Right renal cortex interstitium (tissue), 3 donors: ENCODE results near the gene CX3CL1. TPM values are rescaled to one million over a fixed set of nuclear protein-coding genes. Genes with fewer than 3 reads are reported as not detected.
"Not testable (repeated sequence)": the region's sequence is repeated elsewhere in the genome, so short reads cannot be mapped to it uniquely, and the experiment has no call there.

Experiments
- DNase-seq, 3 donors: peaks; one replicate each; pipeline ENCODE4 v3.0.0-alpha.2; 2013; ENCODE audit warnings: low read depth in 3 of 3, low spot score in 2 of 3
- polyA plus RNA-seq, 3 donors: library from polyadenylated mRNA; unstranded; fragments of 120-200 nt; gene quantifications; one replicate each; pipeline ENCODE4 v1.2.1, GENCODE V29; 2013; ENCODE audit not compliant: insufficient read length in 3 of 3

Gene CX3CL1
- polyA plus RNA-seq, 3 donors, result 25.7 to 34.3 (median 30.1) TPM

DNA sequence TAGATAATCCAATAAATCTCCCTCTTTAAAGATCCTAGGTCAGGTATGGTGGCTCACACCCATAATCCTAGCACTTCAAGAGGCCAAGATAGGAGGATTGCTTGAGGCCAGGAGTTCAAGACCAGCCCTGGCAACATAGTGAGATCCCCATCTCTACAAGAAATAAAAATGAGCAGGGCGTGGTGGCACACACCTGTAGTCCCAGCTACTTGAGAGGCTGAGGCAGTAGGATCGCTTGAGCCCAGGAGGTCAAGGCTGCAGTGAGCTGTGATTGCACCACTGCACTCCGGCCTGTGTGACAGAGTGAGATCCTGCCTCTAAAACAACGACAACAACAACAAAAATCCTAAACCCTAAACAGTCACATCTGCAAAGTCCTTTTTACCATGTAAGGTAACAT lies 15.7 kb upstream of the CX3CL1 start:
- DNase-seq, result no peak

DNA sequence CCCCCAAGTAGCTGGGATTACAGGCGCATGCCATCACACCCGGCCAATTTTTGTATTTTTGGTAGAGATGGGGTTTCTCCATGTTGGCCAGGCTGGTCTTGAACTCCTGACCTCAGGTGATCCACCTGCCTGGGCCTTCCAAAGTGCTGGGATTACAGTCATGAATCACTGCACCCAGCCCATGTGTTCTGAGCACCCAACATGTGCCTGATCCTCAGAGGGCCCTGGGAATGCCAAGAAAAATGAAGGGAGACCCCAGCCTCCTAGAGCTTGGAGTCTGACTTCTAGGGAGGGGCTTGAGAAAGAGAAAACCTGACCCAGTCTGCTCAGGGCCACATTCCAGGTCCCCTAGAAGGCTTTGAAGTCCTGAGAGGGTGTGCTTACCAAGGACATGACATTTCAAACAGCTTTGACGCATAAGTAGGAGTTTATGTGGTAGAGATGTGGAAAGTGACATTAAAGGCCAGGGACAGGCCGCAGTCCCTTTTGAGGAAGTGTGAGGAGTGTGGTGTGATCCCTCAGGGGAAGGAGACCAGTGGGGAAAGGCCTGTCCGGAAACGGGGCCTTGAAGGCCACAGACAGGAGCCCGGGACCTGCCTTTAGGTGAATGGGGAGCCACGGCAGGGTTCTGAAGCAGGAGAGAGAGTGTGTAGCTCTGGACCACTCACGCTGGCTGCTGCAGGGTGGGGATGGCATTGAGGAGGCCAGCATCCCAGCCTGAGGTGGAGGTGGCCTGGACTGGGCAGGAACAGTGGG lies 14.8 kb upstream of the CX3CL1 start:
- DNase-seq, result no peak

DNA sequence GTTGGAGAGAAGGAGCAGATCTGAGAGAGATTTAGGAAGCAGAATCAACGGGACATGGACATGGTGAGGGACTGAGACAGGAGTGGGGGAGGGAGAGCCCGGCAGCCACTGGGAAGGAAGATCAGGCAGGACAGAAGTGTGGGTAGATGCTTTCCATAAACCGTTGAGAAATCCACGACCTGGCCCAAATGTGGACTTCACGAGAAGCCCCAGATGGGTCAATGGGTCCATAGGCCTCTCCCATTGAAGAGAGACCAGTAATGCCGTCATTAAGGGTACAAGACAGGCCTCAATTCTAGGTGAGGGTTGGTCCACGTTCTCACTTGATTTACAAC lies 14.2 kb upstream of the CX3CL1 start:
- no peak for DNase-seq

DNA sequence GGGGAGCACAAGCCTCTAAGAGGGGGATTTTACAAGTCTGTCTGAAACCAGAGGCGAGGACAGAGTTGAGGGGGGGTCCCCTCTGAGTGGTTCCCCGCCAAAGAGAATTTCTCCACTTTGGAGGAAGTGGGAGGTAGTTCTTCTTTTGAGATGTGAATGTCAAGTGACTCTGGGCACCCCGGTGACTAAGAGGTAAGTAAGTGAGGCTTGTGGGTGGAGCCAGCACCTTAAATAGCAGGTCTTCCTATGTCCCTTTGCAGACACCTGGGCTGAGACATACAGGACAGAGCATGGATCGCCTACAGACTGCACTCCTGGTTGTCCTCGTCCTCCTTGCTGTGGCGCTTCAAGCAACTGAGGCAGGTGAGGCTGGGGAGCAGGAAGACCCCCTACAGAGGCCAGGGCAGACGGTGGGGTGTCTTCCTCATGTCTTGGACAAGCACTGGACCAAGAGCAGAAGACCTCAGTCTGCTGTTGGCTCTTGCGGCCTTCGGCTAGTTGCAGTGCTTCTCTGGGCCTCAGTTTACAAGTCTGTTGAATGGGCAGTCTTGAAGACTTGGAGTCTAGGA lies 13.7 kb upstream of the CX3CL1 start, which contains the start of gene CCL22:
TSS of gene CCL22 (plus strand) at position 257 of the 569 bp plus-strand sequence. CDS start at position 291, 34 bp downstream.
- no peak for DNase-seq

DNA sequence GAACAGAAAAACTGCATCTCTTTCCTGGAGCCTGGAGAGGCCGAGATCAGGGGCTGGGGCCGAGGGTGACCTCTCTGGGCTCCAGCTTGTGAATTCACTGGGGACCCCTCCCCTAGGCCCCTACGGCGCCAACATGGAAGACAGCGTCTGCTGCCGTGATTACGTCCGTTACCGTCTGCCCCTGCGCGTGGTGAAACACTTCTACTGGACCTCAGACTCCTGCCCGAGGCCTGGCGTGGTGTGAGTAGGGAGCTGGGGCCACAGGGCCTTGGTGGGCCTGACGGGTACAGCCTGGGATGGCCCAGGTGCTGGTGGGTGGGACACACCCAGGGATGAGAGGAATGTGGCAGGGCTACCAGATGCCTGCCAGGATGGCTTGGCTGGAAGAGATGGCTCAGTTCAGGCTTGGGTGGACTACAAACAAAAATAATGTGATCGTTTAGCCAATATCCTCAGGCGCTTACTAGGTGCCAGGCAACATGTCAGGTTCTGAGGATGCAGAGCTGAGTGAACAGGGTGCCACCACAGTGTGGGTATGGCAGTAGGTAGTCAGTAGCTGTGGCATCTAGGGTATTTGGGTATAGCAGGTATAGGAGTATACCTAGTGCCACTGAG lies 11.9 kb upstream of the CX3CL1 start:
- no peak for DNase-seq

DNA sequence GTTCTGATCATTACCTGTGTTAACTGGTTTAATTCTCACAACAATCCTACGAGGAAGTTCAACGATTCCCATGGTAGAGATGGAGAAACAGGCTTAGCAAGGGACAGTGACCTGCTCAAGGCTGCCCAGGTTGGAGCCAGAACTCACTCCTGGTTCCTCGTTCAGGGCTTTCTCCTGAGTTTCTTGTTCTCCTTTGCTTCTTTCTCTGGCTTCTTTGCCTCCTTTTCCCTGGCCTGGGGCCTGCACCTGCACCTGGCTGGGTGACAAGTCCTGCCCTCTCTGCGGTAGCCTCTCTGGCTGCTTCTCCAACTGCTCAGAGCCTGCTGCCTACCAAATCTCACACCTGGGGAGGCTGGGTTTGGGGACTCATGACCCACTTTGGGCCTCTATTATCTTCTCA lies 10.9 kb upstream of the CX3CL1 start:
- no peak for DNase-seq

DNA sequence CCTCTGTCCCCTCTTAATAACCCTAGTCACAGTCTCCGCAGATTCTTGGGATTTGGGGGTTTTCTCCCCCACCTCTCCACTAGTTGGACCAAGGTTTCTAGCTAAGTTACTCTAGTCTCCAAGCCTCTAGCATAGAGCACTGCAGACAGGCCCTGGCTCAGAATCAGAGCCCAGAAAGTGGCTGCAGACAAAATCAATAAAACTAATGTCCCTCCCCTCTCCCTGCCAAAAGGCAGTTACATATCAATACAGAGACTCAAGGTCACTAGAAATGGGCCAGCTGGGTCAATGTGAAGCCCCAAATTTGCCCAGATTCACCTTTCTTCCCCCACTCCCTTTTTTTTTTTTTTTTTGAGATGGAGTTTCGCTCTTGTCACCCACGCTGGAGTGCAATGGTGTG lies 8.1 kb upstream of the CX3CL1 start:
- DNase-seq, result no peak

DNA sequence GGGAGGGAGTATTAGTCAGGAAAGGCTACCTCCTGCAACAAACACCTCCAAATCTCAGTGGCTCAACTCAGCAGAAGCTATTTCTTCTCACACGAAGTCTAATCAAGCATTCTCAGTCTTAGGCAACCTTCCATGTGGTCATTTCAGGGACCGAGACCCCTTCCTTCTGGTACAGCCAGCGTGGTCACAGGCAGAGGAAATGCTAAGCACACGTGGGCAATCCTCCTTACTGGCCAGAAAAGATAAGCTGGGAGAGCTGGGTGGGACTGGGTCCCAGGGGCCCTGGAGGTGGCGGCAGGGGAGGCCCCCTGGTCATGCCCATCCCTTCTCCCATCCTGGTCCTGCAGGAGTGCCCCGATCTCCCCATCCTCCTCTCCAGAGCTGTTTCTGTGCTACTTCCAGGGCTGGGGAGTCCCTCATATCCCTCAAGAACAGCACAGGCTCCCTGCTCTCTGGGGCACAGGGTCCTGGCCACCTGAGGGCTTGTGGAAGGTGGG lies 5.7 kb upstream of the CX3CL1 start:
- DNase-seq, result no peak

DNA sequence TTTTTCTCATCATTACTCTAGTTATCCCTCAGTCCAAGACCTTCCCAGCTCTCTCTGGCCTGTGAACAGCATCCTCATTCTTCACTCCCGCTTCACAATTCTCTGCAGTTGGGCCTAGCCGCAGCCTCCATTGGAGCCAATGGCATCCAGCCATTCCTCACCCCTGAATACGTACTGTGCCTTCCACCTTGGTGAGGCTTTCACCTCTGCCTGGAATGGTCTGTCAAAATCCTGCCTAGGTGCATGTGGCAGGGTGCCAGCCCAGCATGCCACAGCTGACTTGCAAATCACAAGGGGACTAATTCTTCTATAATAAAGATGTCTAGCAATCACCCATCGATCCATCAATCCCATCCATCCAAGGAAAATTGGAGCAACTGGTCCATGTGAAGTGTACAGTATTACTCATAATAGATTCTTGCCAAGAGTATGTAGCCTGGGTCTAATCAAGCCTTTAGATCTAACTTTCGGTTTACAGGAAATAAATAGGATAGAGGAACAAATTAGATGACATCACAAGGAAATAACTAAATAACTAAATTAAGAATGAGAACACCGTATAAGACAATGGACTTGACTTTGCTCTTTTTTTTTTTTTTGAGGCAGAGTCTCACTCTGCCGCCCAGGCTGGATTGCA lies 5.1 kb upstream of the CX3CL1 start:
- no peak for DNase-seq

DNA sequence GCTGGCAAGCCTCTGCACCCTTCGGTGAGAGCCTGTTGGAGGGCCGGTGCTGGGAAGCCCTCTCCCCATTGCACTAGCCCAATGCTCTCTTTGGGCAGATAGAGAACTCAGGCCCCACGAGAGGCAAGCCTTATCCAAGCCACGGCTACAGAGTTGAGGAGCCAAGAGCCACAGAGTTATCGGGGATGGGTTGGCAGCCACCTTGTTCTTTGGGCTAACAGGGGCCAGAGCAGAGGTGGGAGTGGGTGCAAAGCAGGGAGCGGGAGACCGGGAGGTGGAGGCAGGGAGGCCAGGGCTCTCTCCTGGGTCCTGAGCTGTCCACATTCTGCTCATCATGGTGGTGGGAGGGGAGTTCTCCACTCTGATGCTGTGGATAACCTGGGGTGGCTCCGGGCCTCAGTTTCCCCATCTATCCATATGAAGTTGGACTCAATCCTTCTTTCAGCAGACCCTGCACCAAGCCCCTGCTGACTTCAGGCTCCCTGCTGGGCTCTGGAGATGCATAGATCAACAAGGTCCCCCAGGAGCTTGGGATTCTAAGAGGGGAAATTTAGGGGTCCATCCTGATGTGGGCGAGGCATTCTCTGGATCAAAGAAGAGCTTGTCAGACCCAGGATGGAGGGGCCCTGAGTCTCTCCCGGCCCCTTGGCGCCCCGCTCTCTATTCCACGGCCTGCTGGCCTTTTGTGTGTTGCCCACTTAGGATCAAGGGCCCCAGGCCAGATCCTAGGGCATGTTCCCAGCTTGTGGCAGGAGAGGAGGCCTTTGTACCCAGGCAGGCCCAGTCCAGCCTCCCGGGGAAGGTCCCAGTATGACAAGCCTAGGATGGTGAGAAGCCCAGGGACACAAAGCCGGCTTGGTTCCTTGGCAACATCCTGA lies 557 bp upstream of the CX3CL1 start:
- no peak for DNase-seq

DNA sequence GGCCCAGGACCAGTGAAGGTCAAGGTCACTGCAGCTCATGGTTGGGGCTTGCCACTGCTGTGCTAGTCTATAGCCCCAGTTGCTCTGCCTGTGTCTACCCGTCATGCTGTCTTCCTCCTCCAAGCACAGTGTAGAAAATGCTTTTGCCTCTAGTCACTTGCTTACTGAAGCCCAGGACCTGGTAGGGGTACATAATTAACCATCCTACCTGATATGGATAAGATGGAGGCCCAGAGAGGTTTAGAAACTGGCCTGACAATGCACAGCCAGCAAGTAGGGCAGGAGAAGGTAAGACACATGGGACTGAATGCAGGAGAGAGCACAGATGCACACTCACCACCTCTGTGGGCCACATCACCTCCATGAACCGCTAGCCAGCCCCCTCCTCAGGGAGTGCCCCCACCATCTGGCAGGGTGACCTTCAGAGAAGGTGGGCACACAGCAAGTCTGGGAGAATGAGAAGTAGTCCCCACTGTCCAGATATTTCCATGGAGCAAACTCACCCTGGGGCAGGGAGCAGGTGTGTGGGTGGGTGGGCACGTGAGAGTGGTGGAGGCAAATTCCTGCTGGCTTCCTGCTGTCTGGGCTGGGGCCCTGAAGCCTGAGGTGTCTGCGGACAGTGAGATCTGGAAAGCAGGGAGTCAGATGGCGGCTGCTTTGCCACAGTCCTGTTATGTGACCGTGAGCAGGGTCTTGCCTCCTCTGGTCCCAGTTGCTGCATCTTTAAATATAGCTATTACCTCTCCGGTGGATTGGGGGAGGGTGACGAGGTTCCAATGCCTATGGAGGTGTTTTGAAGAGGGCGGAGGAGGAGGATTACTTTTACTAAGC lies 1.0 kb downstream of the CX3CL1 start:
- no peak for DNase-seq

DNA sequence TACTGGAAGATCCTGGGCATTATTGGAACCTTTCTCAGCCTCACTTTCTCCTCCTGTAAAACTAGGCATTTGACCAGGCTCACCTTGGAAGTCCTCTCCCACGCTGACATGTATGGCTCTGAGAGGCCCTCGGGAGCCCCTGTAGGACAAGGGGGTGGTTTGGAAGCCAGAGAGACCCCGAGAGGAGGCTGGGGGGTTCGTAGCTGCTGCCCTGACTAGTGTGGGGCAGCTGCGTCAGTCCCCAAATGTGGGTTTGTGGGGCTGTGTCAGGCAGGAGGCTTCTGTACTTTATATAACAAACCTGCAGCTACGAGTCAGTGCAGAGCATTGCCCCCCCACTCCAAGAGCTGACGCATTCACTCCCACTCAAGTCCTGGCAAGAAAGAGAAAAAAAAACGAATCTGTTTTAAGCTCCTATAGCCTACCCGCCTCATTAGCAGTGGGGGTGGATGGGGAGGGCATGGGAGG lies 1.8 kb downstream of the CX3CL1 start:
- no peak for DNase-seq

DNA sequence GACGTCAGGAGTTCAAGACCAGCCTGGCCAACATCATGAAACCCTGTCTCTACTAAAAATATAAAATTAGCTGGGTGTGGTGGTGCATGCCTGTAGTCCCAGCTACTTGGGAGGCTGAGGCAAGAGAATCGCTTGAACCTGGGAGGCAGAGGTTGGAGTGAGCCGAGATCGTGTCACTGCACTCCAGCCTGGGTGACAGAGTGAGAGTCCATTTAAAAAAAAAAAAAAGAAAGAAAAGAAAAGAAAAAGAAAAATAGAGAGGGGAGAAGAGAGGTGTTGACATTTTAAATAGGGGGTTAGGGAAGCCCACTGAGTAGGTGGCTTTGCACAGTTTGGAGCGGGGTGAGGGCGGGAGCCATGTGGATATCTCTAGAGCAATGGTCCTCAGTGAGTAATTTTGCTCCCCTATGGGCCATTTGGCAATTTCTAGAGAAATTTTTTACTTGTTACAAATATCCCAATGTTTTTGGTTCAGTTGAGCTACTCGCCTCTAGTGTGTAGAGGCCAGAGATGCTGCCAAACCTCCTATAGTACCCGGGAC lies 2.7 kb downstream of the CX3CL1 start:
- DNase-seq, result not testable (repeated sequence)

DNA sequence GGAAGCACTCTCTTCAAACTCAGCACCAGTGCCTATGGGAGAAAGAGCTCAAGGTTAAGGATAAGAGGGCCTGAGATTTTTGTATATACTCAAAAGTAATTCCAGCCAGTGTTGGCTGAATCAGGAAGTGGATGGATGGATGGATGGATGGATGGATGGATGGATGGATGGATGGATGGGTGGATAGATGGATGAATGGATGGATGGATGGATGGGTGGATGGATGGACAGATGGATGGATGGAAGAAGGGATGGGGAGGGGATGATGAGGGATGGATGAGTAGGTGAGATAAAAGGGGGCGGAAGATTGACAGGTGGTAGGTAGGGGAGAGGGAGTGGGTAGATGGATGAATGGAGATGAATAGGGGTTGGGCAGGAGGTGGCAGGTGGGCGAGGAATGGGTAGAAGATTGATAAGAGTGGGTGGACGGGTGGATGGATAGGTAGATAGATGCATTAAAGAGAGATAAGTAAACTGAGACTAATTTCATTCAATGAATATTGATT lies 4.1 kb downstream of the CX3CL1 start:
- DNase-seq, result no peak

DNA sequence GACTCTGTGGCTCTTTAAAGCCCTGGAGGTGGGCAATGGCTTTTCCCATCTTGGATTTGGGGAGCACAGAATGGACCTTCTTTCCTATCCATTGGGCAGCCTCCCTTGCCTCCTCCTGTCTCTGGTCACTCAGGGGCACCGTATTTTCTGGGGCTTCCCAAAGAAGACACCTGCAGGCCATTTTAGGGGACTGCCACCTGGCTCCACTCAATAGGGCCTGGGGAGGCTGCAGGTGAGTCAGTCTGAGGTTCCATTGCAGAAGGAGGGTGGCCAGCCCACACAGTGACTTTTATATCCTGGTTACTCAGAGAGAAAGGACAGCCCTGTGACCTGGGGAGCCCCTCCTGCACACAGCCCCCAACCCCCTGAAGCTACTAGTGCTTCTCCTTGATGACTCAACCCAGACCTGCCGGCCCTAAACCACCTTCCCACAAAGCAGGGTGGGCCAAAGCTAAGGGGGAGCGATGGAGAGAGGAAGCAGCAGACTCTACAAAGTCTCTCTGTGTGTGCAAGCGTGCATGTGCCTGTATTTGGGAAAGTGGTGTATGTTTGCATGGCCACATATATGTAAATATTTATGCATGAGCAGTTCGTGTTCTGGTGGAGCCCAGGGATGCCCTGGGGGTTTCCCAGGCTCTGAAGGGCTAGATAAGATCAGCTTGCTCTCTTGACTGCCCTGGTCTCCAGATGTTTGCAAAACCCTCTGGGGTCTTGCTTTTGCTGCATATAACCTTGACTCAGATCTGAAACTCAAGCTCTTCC lies 5.0 kb downstream of the CX3CL1 start:
- no peak for DNase-seq

DNA sequence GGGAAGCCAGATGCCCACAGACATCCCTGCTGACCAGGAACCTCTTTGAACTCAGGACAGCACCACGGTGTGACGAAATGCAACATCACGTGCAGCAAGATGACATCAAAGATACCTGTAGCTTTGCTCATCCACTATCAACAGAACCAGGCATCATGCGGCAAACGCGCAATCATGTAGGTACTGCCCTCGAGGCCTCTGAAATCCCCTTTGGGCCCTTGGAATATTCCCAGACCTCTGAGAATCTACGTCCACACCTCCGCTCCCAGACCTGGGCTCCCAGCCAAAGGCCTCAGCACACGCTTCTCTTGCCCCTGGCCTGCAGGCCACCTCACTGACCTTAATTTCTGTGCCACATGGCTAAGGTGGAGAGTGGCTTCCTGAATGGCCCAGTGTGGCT lies 7.3 kb downstream of the CX3CL1 start:
- no peak for DNase-seq

DNA sequence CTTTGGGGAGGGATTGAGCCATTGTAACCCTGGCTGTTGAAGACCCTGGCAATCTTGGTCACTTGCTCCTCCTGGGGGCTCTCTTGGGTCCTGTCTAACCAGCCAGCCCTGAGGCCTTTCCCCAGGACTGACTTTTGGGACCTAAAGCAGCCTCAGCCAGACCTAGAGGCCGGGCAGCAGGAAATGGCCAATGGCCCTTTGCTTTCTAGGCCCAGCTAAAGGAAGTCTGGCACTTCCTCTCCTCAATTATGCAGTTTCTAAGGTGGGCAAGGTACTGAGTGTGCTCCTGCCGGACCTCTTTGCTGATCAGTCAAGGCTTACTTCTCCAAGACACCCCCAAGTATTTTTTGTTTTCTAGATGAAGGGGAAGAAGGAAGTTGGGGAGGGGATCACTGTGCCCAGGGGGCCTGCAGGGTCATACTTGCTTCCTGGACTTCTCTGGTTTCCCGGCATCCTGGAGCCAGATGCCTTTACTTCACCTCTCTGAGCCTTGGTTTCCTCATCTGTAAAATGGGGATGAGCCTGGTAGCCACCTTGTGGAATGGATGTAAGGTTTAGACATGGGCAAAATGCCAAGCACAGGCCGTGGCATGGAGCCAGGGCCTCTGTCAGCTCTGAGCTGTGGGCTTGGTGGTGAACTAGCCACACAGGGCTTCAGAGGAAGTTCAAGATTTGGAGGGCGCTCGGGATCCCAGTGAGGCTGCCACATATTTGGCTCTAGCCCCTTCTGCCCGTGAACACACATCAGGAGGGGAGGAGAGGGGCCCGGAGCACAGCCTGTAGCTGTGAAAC lies 8.6 kb downstream of the CX3CL1 start:
- no peak for DNase-seq
